HG02973 (cell line): Measurements from ENCODE around the gene TLR1.
"Not testable (repeated sequence)": the region's sequence is repeated elsewhere in the genome, so short reads cannot be mapped to it uniquely, and the experiment has no call there.

Source experiments
- ATAC-seq: cut with Tn5 transposase; IDR thresholded peaks from one replicate; pipeline ENCODE4 v1.9.1; 2021; ENCODE audit warnings: moderate library complexity; ENCODE audit not compliant: unreplicated experiment

Gene TLR1

GRCh38 chr4:38777925-38778324 lies 26.7 kb downstream of the TLR1 start:
- not testable (repeated sequence) for ATAC-seq

DNA sequence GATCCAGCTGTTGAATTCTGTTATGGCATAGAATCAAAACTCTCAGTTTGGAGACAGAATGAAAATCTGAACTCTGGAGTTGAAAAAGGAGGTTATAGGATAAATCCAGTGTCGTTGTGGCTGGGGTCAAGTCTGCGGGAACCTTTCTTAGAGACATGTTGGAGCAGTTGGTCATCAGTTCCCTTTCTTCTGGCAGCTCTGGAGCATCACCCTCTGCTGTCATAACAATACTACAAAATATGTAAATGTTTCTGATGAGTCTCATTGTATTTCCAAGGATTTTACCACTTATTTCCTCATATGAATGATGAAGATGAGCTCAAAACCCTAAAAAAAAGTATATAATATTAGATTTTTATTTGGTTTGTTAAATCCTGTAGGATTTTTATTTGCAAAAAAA lies 29.3 kb downstream of the TLR1 start:
- no peak for ATAC-seq

DNA sequence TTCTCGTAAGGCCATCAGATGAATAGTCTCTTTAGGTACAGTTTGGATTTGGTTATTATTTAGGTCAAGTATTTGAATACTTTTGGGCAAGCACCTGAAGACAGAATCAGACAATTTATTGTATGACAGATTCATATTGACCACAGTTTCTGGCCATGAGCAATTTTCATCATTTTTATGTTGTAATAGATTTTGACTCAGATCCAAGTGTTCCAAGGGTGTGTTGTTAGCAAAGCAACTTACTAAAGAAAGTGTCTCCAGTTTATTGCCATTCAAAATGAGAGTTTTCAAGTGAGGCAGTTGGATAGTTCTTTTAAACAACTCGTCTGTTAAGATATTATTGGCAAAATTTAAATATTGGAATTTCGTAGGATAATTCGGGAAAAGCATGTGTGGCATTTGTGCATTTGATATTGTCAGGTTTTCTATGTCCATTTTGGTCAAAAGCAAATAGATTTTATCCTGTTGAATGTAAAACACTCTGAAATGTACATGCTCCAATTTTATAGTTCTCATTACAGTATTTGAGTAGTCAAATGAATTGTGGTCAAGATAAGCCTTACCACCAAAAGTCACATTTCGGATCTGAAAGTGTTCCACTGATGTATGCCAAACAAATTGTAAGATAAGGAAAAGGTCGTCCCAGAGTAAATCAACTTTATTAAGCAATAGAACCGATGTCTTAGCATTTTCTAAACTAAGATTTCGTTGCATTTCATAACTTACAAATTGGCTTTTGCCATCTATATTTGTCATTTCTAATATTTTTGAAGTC lies 30.2 kb downstream of the TLR1 start:
- ATAC-seq: no peak

DNA sequence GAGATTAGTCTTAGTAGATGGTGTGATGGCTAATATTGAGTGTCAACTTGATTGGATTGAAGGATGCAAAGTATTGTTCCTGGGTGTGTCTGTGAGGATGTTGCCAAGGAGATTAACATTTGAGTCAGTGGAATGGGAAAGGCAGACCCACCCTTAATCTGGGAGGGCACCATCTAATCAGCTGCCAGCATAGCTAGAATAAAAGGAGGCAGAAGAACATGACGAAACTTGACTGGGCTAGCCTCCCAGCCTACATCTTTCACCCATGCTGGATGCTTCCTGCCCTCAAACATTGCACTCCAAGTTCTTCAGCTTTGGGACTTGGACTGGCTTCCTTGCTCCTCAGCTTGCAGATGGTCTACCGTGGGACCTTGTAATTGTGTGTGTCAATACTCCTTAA lies 34.3 kb downstream of the TLR1 start:
- not testable (repeated sequence) for ATAC-seq

DNA sequence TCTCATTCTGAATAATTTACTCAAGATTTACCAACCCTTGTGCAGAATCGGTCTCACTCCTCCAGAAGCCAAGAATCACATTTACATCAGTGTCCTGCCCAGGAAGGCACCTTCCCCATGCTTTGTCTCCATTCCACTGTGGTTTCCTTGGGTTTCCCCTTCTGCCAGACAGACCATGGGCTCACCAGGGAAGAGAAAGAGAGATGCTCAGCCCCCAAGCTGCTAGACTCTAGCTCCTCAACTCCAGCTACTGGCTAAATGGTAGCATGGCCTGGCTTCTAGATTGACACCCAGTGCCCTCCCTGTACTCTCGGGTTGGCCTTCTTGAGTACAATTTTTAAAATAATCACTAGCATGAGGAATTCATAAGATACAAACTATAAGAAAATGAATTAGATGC lies 34.7 kb downstream of the TLR1 start:
- no peak for ATAC-seq

- no peak for ATAC-seq
Measured at GRCh38 chr4:38769441-38769840, 35.1 kb downstream of the TLR1 start.

DNA sequence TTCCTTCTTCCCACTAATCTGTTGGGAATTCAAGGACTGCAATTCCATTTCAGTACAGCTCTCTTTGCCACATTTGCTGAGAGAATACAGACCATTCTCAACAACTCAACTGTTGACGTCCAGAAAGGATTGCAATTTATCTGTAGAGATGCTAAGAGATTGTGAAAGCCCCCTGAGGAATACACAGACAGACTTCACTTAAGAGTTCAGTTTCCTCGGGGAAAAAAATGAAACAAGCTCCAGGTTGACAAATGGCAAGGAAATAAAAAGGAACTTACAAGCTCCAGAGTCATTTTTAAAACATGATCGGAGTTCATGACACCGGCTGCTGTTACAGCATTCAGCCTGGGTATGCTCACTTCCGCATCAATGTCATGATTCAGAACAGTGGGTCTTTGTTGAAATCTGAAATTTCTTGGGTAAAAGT lies 35.6 kb downstream of the TLR1 start:
- no peak for ATAC-seq

DNA sequence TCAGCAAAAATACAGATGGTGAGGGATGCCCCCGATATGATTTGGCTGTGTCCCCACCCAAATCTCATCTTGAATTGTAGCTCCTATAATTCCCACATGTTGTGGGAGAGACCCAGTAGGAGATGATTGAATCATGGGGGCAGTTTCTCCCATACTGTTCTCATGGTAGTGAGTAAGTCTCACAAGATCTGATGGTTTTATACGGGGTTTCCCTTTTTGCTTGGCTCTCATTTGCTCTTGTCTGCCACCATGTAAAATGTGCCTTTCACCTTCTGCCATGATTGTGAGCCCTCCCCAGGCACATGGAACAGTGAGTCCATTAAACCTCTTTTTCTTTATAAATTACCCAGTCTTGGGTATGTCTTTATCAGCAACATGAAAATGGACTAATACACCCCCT lies 37.7 kb downstream of the TLR1 start:
- not testable (repeated sequence) for ATAC-seq

GRCh38 chr4:38765382-38765781 lies 39.2 kb downstream of the TLR1 start:
- ATAC-seq: no peak

GRCh38 chr4:38764277-38764676 lies 40.3 kb downstream of the TLR1 start:
- ATAC-seq: no peak

DNA sequence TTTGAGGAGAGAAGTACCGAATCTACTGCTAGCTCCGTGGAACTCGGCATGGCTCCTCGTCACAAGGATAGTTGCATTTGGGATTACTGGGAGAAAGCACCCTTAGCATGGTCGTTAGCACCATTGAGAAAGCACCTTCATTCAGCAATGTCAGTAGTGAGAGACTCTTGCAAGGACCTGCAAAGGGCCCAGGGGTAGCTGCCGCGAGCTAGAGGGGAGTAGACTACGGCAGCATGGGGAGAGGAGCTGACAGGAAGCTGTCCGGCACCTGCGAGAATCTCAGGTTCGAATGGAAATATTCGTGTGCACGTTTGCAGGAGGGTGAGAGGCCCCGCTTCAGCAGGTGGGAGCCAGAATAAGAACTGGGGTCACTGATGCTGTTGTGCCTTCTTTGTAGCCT lies 42.0 kb downstream of the TLR1 start:
- ATAC-seq: no peak

- ATAC-seq: no peak
Measured at GRCh38 chr4:38759790-38760122, 44.8 kb downstream of the TLR1 start.

DNA sequence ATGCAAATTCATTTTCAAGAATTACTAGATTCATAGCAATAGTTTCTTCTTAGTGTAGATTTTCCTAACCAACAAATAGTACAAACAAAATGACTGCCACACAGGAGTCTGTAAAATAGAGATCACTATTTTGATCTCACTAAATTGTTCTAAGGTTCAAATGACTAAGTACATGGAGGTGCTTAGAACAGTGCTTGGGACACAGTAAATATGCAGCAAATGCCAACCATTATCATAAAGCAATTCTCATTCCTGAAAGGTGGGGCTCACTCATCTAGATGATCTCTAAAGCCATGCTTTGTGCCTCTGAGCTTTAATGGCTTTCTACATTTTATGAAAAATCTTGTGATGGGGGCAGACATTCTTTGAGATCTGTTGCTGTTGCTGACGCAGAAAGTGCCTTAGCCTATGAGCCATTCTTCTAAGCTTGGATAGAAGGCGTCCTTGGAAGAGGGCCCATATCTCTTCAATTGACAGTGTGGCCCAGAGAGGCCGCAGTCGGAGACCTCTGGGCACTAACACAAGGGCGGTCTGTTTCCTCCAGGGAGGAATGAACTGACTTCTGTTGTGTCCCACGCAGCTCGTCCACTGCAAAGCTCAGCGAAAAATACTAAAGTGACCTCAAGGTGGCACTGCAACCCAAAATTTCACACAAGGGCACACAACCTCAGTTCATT lies 45.3 kb downstream of the TLR1 start:
- no peak for ATAC-seq

- ATAC-seq: no peak
Measured at GRCh38 chr4:38757945-38758600, 46.5 kb downstream of the TLR1 start.

- ATAC-seq: no peak
Measured at GRCh38 chr4:38752941-38753806, 51.4 kb downstream of the TLR1 start.

GRCh38 chr4:38752372-38752940 lies 52.1 kb downstream of the TLR1 start:
- ATAC-seq: peak; percentile 95

- no peak for ATAC-seq
Measured at GRCh38 chr4:38751341-38752010, 53.1 kb downstream of the TLR1 start.

DNA sequence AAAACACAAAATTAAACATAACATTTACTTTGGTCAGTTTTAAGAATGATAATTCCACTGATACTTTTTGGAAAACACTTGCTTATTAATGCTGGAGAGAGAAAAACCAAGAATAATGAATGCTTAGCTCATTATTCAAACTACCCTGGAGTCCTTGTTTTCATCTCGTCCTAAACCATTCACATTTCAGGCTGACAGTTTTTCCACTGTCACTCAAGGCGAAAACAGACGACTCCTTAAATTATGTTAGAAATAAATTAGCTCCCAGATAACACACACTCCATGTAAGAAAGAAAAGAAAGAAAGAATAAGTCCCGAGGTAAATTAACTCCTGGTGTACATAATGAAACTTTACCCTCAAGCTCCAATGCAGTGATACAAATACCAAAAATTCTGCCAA lies 55.3 kb downstream of the TLR1 start:
- ATAC-seq: no peak

DNA sequence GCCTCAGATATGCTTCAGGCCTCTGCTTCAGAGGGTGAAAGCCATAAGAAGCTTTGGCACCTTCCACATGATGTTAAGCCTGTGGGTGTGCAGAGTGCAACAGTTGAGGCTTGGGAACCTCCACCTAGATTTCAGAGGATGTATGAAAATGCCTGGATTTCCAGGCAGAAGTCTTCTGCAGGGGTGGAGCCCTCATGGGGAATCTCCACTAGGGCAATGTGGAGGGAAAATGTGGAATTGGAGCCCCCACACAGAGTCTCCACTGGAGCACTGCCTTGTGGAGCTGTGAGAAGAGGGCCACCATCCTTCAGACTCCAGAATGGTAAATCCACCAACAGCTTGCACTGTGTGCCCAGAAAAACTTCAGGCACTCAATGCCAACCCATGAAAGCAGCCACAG lies 57.0 kb downstream of the TLR1 start:
- no peak for ATAC-seq
